GM18907 (cell line): ENCODE results near the gene SLC39A11.
"Not testable (repeated sequence)": the region's sequence is repeated elsewhere in the genome, so short reads cannot be mapped to it uniquely, and the experiment has no call there.

Experiments
- ATAC-seq: cut with Tn5 transposase; IDR thresholded peaks from one replicate; pipeline ENCODE4 v1.9.1; 2021; ENCODE audit warnings: mild to moderate bottlenecking, moderate library complexity; ENCODE audit not compliant: unreplicated experiment

SLC39A11 gene

DNA sequence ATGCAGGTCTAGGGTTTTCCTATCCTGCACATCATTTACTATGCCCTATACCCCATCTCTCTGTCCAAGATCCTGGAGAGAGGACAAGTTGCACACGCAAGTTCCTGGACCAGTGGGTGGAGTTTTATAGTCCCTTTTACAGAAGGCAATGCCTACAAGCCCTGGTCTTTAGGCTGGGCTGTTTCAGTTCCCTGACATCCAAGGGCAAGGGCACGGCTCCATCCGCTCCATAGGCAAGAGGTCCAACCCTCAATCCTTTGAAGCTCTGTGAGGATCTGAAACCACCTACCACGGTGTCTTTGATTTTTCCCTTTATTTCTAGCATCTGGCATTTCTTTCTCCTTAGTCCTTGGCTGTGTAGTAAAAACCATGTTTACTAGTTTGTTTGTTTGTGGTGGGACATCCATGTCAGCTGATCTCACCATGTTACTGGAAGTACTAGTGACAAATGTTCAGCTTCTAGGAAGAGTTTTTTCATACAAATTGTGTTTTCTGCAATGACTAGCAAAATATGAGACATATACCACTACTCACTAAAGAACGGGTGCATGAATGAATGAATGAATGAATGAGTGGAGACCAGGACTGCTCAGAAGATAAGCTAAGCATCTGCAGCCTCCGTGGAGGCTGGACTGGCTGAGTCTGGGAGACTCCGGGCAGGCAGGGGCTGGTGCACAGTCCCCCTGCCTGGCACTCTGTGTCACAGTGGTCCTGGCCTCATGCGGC is 359.4 kb downstream of the SLC39A11 start:
- ATAC-seq: no peak

DNA sequence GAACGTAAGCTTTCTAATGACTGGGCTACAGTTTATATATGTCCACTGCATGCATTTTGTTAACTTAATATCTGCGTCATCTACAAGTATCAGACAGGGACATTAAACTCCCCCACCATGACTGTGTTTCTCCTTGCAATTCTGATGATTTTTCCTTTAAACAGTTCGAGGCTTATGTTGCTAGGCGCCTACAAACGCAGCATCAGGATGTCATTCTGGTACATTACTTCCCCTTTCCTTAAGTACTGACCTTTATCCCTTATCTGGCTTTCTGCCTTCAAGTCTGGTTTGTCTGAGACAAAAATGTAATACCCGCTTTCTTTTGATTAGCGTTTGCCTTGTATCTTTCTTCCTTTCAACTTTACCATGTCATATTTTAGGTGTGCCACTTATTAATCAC is 362.4 kb downstream of the SLC39A11 start:
- no peak for ATAC-seq

DNA sequence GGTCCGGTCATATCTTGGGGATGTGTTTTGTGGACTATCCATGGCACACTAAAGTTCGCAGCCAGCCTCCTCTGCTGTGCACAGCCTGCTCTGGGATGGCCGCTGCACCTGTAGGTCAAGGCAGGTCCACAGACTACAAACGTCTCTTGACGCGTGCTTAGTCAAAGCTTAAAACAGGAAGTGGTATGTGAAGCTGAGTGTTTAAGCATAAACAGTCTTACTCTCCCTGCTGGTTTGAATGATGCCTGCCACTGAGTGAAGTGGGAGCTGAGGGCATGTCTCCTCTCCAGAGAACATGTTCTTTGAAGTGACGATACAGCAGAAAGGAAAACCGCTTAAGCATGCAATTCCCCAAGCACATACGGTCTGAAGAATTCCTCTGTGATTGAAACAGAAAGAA is 365.6 kb downstream of the SLC39A11 start:
- peak; percentile 95 for ATAC-seq

DNA sequence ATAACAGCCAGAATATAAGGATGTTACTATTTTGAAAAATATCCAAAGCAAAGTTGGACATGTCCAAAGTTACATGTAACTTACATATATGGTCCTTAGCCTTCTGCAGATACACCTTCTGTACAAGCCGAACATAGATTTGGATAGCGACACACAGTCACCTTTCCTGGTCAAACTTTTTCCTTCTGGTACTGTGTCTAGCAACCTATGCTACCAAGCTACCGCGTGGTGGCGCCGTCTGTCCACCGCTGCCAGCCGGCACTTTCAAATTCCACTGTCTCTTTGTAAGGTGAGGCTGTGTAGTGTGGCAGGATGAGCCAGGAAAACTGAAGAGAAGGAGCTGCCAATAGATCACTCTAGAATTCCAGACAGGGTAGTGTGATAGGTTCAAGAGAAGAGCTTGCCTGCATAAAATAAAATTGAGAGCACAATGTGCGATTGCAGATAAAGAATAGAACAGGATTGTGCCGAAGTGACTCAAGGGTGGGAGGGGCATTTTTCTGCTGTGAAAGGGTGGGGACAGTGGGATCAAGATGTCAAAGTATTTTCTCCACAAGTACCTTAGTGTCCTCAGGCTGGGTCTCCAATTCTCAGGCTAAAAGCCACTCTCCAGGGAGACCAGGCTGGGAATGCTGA is 366.9 kb downstream of the SLC39A11 start:
- ATAC-seq: peak; percentile 48

DNA sequence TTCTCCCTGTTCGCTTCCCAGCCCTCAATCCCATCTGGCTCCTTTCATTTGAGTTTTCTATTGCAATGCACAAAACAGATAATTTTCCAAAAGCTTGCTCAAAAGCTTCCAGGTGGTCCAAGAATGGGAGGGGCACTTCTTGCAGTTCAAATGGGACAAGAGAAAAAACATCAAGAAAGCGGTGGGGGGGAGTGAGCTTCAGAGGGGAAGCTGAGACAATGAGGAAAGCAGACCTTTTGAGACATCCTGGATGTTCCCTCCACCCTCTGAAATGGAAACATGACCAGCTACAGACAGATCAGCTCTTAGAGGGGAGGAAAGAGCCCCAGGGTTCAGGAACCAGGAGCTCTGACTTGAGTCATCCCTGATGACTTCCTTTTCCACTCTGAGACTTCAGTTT is 368.2 kb downstream of the SLC39A11 start:
- no peak for ATAC-seq

DNA sequence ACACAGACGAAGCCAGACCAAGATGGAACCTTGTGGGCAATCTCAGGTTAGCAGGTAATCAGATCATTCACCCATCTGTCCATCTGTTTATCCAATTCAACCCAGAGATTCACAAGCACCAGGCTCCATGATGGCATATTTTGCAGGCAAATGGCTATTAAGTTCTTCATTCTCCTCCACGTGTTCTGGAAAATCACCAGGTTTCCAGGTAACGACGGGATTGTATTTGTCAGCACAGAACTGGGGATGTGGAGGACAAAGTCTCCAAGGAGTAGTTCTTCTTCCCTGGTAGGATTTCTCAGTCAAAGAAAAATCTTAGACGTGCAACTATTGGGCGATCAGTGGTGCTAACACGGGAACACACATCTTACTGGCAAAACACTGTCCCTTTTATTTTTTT is 368.8 kb downstream of the SLC39A11 start:
- no peak for ATAC-seq

DNA sequence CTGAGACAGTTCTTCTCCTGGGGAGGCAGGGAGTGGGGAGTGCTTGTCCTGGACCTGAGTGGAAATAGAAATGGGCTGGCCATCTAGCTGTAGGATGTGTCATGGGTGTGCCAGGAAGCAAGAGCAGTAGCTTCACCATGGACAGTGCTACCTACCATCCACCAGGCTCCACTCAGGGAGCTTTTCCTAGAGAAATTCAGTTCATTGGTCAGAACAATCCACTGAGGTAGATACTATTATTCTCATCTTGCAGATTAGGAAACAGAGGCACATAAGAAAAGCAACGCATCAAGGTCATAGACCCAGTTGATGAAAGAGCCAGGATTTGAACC is 372.0 kb downstream of the SLC39A11 start:
- ATAC-seq: no peak

DNA sequence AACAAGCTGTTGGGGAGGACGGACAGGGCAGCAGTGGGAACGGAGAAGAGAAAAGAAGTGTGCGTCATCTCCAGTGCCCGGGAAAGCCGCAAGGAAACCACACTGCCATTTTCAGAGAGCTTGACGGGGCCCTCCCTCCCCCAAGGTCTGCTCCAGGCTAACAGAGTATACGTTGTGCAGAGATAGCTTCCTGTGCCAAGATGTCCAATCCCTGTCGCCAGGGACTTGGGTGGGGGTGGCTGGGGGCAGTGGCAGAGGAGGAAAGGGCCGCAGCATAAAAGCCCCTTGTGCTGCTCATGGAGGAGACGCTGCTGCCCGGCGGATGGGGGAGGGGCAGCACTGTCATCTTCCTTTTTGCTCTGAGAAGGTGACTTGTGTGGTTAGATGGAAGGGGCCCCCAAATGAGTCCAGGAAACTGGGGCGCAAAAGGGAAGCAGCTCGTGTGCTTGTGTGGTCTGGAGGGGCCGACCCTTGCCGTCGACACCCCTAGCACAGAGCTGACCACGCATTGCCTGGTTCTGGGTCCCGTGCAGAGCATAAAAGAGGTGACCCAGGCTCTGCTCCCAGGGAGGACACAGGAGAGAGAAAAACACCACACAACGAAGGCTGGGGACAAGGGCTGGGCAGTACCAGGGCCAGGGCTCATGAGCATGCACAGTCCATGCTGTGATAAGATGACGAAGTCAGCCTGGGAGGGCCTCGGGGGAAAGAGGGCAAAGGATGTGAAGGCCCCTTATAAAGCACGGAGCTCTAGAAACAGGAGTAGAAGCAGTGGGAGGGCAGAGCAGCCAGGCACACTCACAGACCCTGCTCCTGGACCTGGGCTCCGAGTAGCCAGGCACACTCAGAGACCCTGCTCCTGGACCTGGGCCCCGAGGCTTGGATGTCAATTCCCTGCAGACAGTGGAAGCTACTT is 372.7 kb downstream of the SLC39A11 start:
- peak; percentile 70 for ATAC-seq

DNA sequence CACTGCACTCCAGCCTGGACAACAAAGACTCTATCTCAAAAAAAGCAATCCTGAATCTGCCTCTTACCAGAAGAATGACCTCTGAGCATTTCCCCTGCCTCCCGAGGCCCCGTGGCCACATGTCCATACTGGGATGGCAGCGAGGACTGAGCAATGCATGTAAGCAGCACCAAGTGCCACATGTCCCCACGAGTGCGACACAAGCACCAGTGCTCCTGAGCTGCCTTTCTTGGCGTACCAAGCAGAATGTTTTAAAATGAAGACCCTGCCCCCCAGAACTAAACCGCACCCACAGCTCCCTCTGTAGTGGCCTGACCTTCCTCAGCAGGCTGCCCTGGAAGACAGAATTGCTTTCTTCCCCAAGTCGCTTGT is 373.3 kb downstream of the SLC39A11 start:
- peak; percentile 6 for ATAC-seq

DNA sequence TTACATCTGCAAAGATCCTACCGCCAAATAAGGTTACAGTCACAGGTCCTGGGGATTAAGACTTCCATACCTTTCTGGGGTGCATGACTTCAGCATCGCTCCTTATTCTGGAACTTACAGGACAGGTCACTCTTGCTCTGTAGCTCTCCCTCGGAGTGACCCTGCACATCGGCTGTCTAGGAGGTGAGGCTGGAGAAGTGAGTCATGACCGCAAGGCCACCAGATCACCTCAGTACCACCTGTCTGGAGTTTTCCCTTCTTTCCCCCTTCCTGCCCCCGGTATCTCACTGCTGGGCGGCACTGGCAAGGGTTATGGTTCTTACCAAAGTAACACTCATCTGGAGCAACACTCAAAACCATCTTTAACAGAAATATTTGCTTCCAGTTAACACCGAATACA is 374.8 kb downstream of the SLC39A11 start:
- ATAC-seq: no peak

DNA sequence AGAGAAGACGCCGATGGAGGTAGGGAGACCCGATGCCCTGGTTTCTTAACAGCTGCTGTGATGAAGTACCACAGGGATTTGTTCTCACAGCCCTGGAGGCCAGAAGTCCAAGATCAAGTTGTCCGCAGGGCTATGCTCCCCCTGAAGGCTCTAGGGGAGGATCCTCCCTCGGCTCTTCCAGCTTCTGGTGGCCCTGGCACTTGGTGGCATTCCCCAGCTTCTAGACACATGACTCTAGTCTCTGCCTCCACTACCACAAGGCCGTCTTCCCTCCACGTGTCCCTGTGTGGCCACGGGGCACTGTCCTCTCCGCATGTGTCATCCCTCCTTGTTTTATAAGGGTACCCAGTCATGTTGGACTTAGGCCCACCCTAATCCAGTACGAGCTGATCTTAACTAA is 375.2 kb downstream of the SLC39A11 start:
- ATAC-seq: no peak

DNA sequence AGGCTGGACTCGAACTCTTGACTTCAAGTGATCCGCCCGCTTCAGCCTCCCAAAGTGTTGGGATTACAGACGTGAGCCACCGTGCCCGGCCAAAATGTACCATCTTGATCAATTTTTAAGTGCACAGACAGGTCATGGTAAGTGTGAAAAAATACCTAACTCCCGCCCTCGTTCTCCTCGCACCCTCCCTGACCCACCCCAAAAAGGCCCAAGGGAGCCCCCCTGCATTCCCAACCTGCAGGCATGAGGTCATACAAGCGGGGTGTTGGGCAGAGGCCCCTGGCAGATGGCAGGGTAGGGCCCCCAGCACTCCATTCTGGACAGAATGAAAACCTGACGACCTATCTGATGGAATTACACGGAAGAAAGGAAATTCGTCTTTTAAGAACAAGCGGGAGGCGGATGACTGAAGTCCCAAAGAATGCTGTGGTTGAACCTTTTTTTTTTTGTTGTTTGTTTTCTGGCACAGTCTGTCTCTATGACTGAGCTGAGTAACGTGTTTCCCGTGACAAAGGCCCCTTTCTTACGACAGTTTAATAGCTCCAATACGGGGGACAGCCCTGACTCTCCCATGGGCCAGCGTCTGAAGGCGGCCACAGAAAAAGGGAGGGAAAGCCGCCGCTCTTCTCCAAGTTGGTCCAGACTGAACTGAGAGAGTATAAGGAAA is 376.4 kb downstream of the SLC39A11 start:
- no peak for ATAC-seq

DNA sequence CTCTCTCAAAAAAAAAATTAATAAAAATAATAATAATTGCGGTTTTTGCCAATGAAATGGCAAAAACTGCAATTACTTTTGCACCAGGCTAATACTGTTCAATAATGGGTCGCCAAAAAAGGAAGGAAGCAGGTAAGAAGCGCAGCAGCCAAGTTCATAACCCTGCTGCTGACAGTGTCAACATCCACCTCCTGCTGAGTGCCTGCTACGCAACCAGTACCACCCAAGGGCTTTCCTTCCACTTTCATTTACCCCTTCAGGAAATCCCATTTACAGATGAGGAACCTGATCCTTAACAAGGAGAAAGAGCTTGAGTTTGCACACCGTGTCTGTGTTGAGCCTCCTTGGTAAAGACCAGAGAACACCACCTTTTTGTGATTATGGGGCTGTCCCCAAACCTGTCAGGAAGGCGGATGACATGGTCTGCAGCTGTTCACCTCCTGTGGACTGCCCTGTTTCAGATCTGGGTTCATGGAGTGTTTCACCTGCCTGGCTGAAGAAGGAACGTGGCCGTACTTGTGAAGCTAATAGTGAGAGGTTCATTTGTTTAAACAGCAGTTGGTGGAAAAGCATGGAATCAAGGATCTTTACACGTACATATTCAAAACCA is 378.0 kb downstream of the SLC39A11 start:
- no peak for ATAC-seq

DNA sequence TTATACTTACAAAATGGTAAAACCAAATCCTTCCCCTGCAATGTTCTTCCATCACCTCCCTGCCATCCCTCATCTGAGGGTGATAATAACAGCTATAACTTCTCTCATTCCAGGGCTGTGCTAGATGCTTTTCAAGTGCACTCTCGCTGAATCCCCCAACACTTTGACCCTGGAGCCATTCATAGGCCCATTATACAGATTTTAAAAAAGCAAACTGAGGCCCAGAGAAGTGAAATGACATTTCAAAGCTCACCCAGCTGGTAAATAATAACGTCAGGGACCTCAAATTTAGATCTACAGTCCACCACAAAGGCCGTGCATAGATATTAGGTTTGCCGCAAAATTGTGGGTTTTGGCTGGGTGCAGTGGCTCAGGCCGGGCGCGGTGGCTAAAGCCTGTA is 378.8 kb downstream of the SLC39A11 start:
- ATAC-seq: no peak

DNA sequence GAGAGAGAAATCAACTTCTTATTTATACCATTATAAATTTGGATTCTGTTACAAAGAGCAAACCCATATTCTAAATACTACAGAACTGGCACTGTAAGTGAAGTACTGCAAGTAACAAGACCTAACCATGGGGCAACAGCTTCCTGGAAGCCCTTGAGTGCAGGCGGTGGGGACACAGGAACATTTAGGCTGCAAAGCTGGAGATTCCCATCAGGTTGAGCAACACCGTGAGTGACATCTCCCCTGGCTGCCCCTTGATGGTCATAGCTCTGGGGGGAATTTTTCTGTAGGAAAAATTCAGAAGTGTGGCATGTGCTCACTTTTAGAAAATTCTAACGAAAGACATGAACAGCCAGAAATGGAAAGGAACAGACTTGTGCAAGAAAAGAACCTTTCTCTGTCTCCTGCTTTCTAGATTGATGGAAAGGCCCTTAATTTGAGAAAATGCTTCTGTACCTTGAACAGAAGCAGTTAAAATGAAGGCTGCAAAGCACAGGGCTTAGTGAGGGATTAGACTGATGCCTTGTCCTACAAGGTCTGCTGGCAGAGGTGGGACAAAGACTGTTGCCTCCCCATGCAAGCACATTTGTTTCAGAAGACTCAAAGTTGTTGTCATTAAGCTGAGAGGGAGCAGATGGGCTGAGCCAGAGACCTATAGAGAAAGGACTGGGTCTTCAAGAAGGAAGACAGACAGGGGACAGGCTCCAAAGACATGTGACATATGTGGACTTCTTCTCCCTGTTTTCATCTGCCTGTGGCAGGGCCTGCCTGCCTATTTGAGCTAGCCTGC is 380.8 kb downstream of the SLC39A11 start:
- ATAC-seq: no peak

DNA sequence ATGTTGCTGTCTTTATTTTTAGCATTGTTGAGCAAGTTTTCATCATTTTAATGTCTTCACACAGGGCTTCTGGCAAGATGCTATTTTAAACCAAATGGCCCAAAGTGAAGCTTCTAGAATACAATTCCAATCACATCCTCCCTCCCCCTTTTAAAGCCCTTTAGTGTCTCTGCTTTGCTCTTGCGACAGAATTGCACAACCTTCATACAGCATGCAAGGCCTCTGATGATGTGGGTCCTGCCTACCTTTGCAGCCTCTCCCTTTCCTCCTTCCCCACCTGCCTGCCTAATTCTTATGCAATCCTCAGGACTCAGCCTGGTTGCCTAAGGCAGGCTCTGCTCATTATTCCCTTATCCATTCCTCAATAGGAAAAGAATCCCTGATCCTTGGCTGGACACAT is 381.7 kb downstream of the SLC39A11 start:
- no peak for ATAC-seq

DNA sequence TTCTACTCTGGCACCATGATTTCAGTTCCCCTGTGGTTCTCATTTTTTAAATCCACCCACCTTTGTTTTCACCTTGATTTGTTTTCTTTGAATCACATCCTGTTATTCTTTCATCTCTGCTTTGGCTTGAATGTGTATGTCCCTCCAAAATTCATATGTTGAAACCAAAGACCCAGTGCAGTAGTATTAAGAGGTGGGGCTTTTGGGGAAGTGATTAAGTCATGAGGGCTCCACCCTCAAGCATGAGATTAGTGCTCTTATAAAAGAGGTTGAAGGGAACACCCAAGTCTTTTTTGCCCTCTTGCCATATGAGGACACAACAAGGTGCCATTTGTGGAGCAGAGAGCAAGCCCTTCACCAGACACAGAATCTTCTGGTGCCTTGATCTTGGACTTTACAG is 382.3 kb downstream of the SLC39A11 start:
- no peak for ATAC-seq

DNA sequence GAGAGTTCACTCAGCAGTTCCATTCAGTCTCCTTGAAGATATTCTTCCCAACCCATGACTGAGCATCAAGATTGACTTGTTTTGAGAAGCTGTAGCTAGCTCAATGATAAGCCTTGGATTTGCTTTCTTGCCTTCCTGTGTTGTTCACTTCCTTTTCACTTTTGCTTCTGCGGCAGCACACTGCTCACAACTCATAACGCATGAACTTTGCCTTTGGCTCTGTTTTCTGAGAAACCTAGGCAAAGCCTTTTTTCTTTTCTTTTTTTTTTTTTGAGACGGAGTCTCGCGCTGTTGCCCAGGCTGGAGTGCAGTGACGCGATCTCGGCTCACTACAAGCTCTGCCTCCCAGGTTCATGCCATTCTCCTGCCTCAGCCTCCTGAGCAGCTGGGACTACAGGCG is 383.8 kb downstream of the SLC39A11 start:
- not testable (repeated sequence) for ATAC-seq

DNA sequence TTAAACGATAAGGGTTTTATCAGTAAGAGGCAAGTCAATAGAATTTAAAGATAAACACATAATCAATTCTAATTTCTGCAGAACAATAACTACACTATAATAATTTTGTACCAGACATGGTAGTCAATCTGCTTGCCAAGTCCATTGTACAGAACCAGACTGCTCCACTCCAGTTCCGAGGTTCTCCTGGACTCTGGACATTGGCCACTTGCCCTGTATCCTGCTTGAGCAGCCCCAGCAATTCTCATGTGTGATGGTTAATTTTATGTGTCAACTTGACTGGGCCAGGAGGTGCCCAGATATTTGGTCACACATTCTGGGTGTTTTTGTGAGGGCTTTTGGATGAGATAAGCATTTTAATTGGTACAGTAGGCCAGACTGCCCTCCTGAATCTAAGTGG is 384.6 kb downstream of the SLC39A11 start:
- no peak for ATAC-seq

DNA sequence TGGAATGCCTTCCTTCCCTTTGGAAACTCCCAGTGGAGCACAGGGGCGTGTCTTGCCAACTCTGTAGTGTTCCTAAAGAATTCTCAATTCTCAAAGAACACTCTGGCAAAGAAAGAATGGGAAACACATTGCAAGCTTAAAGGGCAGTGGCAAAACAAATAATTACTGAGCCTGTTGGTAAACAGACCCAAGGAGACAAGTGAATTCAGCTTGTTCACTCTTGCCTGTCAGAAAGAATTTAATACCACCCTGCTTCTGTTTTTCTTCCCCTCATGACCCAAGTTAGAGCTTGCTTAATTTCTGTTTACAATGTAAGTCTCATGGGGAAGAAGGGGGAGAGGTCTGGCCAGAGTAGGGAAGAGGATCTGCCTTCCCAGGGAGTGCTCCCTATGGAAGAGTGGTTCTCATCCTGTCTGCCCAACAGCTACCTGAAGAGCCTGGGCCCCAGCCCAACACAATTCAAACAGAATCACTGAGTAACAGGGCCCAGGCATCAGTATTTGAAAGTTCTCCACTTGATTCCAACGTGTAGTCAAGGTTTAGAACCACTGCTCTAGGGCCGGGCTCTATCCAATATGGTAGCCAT is 386.0 kb downstream of the SLC39A11 start:
- no peak for ATAC-seq
